ENCODE results near the gene TMEM183A.

The TMEM183A gene

GRCh38 chr1:203006948-203007871 is at the start of gene TMEM183A:
Gene TMEM183A, plus strand, starts transcription at chr1:203007374. Its CDS starts 92 bp downstream, at chr1:203007466.
- peak within 1 kb of the TSS; percentile 97 for H3K27ac ChIP-seq (ENCODE audit: low read depth, low read length)

GRCh38 chr1:202957733-202958543 is 49.2 kb upstream of the TMEM183A start, which contains the start of gene ADIPOR1:
Gene ADIPOR1, minus strand, starts transcription at chr1:202958312. Its CDS starts 7,242 bp downstream, at chr1:202951070.
- Histone ChIP-seq H3K4me1 (ENCODE audit: control insufficient read depth in 1 of 2, insufficient read depth in 2 of 2, low read length in 2 of 2) (peaks cover 36 to 38% of the 10 kb centered on the region in 2 donors), H3K36me3 (ENCODE audit: control insufficient read depth in 1 of 2, insufficient read depth in 2 of 2, low read length in 2 of 2) (peaks cover 10 to 15% of the 10 kb centered on the region in 2 donors), H3K9ac (ENCODE audit: low read depth in 1 of 2, low read length in 2 of 2) (peak within 1 kb of the TSS; percentile 82 to 94), H3K27ac (ENCODE audit: low read depth, low read length) (peak within 1 kb of the TSS; percentile 78), H3K27me3 (ENCODE audit: control insufficient read depth in 1 of 2, insufficient read depth in 2 of 2, low read length in 2 of 2) (no peaks in the 10 kb centered on the region), H3K9me3 (ENCODE audit: control insufficient read depth in 1 of 2, low read length in 2 of 2) (no peaks in the 10 kb centered on the region), H3K4me3 (ENCODE audit: low read depth in 1 of 2, low read length in 2 of 2) (peak within 1 kb of the TSS; percentile 83 to 90)

More at GRCh38 chr1:203006948-203007871, at the start of gene TMEM183A:
- peaks cover 6 to 8% of the 10 kb centered on the region in 2 donors for H3K4me1 ChIP-seq (ENCODE audit: control insufficient read depth in 1 of 2, insufficient read depth in 2 of 2, low read length in 2 of 2)
- H3K36me3 ChIP-seq (ENCODE audit: control insufficient read depth in 1 of 2, insufficient read depth in 2 of 2, low read length in 2 of 2), result peaks cover 3 to 25% of the 10 kb centered on the region in 2 donors
- H3K4me3 ChIP-seq (ENCODE audit: low read depth in 1 of 2, low read length in 2 of 2), result peak within 1 kb of the TSS; percentile 97 to 98
- no peaks in the 10 kb centered on the region for H3K27me3 ChIP-seq (ENCODE audit: control insufficient read depth in 1 of 2, insufficient read depth in 2 of 2, low read length in 2 of 2)
- no peaks in the 10 kb centered on the region for H3K9me3 ChIP-seq (ENCODE audit: control insufficient read depth in 1 of 2, low read length in 2 of 2)
- H3K9ac ChIP-seq (ENCODE audit: low read depth in 1 of 2, low read length in 2 of 2), result peak within 1 kb of the TSS; percentile 92 to 96

GRCh38 chr1:202958544-202959275 is 48.5 kb upstream of the TMEM183A start:
- Histone ChIP-seq H3K4me1 (ENCODE audit: control insufficient read depth in 1 of 2, insufficient read depth in 2 of 2, low read length in 2 of 2) (peaks cover 31 to 35% of the 10 kb centered on the region in 2 donors), H3K4me3 (ENCODE audit: low read depth in 1 of 2, low read length in 2 of 2) (peak overlapping the region; percentile 83 to 90), H3K9ac (ENCODE audit: low read depth in 1 of 2, low read length in 2 of 2) (peak overlapping the region; percentile 78 to 82), H3K27ac (ENCODE audit: low read depth, low read length) (peak overlapping the region; percentile 78), H3K36me3 (ENCODE audit: control insufficient read depth in 1 of 2, insufficient read depth in 2 of 2, low read length in 2 of 2) (peaks cover 16 to 17% of the 10 kb centered on the region in 2 donors), H3K9me3 (ENCODE audit: control insufficient read depth in 1 of 2, low read length in 2 of 2) (no peaks in the 10 kb centered on the region), H3K27me3 (ENCODE audit: control insufficient read depth in 1 of 2, insufficient read depth in 2 of 2, low read length in 2 of 2) (no peaks in the 10 kb centered on the region)

- Histone ChIP-seq H3K9me3 (ENCODE audit: control insufficient read depth in 1 of 2, low read length in 2 of 2) (no peaks in the 10 kb centered on the region), H3K4me3 (ENCODE audit: low read depth in 1 of 2, low read length in 2 of 2) (peak overlapping the region in 1 of 2 donors; percentile 83), H3K27ac (ENCODE audit: low read depth, low read length) (no peak overlapping the region), H3K4me1 (ENCODE audit: control insufficient read depth in 1 of 2, insufficient read depth in 2 of 2, low read length in 2 of 2) (peaks cover 26 to 30% of the 10 kb centered on the region in 2 donors), H3K9ac (ENCODE audit: low read depth in 1 of 2, low read length in 2 of 2) (peak overlapping the region in 1 of 2 donors; percentile 82), H3K36me3 (ENCODE audit: control insufficient read depth in 1 of 2, insufficient read depth in 2 of 2, low read length in 2 of 2) (peaks cover 17 to 19% of the 10 kb centered on the region in 2 donors), H3K27me3 (ENCODE audit: control insufficient read depth in 1 of 2, insufficient read depth in 2 of 2, low read length in 2 of 2) (no peaks in the 10 kb centered on the region)
Measured at GRCh38 chr1:202959276-202959620, 47.9 kb upstream of the TMEM183A start.

- no peak overlapping the region for H3K9ac ChIP-seq (ENCODE audit: low read depth in 1 of 2, low read length in 2 of 2)
- peaks cover 18 to 26% of the 10 kb centered on the region in 2 donors for H3K4me1 ChIP-seq (ENCODE audit: control insufficient read depth in 1 of 2, insufficient read depth in 2 of 2, low read length in 2 of 2)
- no peaks in the 10 kb centered on the region for H3K27me3 ChIP-seq (ENCODE audit: control insufficient read depth in 1 of 2, insufficient read depth in 2 of 2, low read length in 2 of 2)
- peaks cover 17 to 19% of the 10 kb centered on the region in 2 donors for H3K36me3 ChIP-seq (ENCODE audit: control insufficient read depth in 1 of 2, insufficient read depth in 2 of 2, low read length in 2 of 2)
- no peak overlapping the region for H3K27ac ChIP-seq (ENCODE audit: low read depth, low read length)
- H3K9me3 ChIP-seq (ENCODE audit: control insufficient read depth in 1 of 2, low read length in 2 of 2), result no peaks in the 10 kb centered on the region
- no peak overlapping the region for H3K4me3 ChIP-seq (ENCODE audit: low read depth in 1 of 2, low read length in 2 of 2)
Measured at GRCh38 chr1:202961220-202961880, 45.8 kb upstream of the TMEM183A start.

- no peak overlapping the region for H3K9ac ChIP-seq (ENCODE audit: low read depth in 1 of 2, low read length in 2 of 2)
- peaks cover 17 to 19% of the 10 kb centered on the region in 2 donors for H3K36me3 ChIP-seq (ENCODE audit: control insufficient read depth in 1 of 2, insufficient read depth in 2 of 2, low read length in 2 of 2)
- no peak overlapping the region for H3K4me3 ChIP-seq (ENCODE audit: low read depth in 1 of 2, low read length in 2 of 2)
- no peaks in the 10 kb centered on the region for H3K9me3 ChIP-seq (ENCODE audit: control insufficient read depth in 1 of 2, low read length in 2 of 2)
- H3K27me3 ChIP-seq (ENCODE audit: control insufficient read depth in 1 of 2, insufficient read depth in 2 of 2, low read length in 2 of 2), result no peaks in the 10 kb centered on the region
- no peak overlapping the region for H3K27ac ChIP-seq (ENCODE audit: low read depth, low read length)
- H3K4me1 ChIP-seq (ENCODE audit: control insufficient read depth in 1 of 2, insufficient read depth in 2 of 2, low read length in 2 of 2), result peaks cover 16 to 22% of the 10 kb centered on the region in 2 donors
Measured at GRCh38 chr1:202964791-202965410, 42.3 kb upstream of the TMEM183A start.

- Histone ChIP-seq H3K27me3 (ENCODE audit: control insufficient read depth in 1 of 2, insufficient read depth in 2 of 2, low read length in 2 of 2) (no peaks in the 10 kb centered on the region), H3K27ac (ENCODE audit: low read depth, low read length) (no peak overlapping the region), H3K4me3 (ENCODE audit: low read depth in 1 of 2, low read length in 2 of 2) (no peak overlapping the region), H3K9me3 (ENCODE audit: control insufficient read depth in 1 of 2, low read length in 2 of 2) (no peaks in the 10 kb centered on the region), H3K4me1 (ENCODE audit: control insufficient read depth in 1 of 2, insufficient read depth in 2 of 2, low read length in 2 of 2) (peaks cover 16 to 22% of the 10 kb centered on the region in 2 donors), H3K9ac (ENCODE audit: low read depth in 1 of 2, low read length in 2 of 2) (no peak overlapping the region), H3K36me3 (ENCODE audit: control insufficient read depth in 1 of 2, insufficient read depth in 2 of 2, low read length in 2 of 2) (peaks cover 17 to 19% of the 10 kb centered on the region in 2 donors)
Measured at GRCh38 chr1:202965422-202965821, 41.8 kb upstream of the TMEM183A start.

GRCh38 chr1:202966006-202966898 is 40.9 kb upstream of the TMEM183A start:
- Histone ChIP-seq H3K9ac (ENCODE audit: low read depth in 1 of 2, low read length in 2 of 2) (peak overlapping the region; percentile 89 to 97), H3K4me1 (ENCODE audit: control insufficient read depth in 1 of 2, insufficient read depth in 2 of 2, low read length in 2 of 2) (peaks cover 16 to 22% of the 10 kb centered on the region in 2 donors), H3K27me3 (ENCODE audit: control insufficient read depth in 1 of 2, insufficient read depth in 2 of 2, low read length in 2 of 2) (no peaks in the 10 kb centered on the region), H3K9me3 (ENCODE audit: control insufficient read depth in 1 of 2, low read length in 2 of 2) (no peaks in the 10 kb centered on the region), H3K4me3 (ENCODE audit: low read depth in 1 of 2, low read length in 2 of 2) (peak overlapping the region; percentile 90 to 91), H3K36me3 (ENCODE audit: control insufficient read depth in 1 of 2, insufficient read depth in 2 of 2, low read length in 2 of 2) (peaks cover 17 to 19% of the 10 kb centered on the region in 2 donors), H3K27ac (ENCODE audit: low read depth, low read length) (peak overlapping the region; percentile 75)
